DOHH2 (cell line): ENCODE data around the gene EIF2AK2.

ENCODE experiments used
- CTCF ChIP-seq: fragments of 200-600 bp; sonication (generic); IDR thresholded peaks from one replicate; pipeline ENCODE4 v1.5.1; 2014; ENCODE audit warnings: antibody characterized with exemption, mild to moderate bottlenecking, low read depth, low read length; ENCODE audit not compliant: poor library complexity, severe bottlenecking
- EZH2phosphoT487 ChIP-seq: fragments of 200-600 bp; sonication (generic); IDR thresholded peaks from 2 replicates; pipeline ENCODE4 v1.6.1; 2017; ENCODE audit warnings: borderline replicate concordance, mild to moderate bottlenecking, antibody characterized with exemption, low read length, moderate library complexity, mixed read lengths

GRCh38 chr2:37142546-37142945, 14.2 kb downstream of the EIF2AK2 start:
- TF ChIP-seq CTCF: no peak
- TF ChIP-seq EZH2phosphoT487: no peak
